ENCODE results near the gene CDH4. TPM values are rescaled to one million over a fixed set of nuclear protein-coding genes. Genes with fewer than 3 reads are reported as not detected.

CDH4 gene
- total RNA-seq, 1 donor from 2014 or later = not detected

- TF ChIP-seq, protein P1, sequence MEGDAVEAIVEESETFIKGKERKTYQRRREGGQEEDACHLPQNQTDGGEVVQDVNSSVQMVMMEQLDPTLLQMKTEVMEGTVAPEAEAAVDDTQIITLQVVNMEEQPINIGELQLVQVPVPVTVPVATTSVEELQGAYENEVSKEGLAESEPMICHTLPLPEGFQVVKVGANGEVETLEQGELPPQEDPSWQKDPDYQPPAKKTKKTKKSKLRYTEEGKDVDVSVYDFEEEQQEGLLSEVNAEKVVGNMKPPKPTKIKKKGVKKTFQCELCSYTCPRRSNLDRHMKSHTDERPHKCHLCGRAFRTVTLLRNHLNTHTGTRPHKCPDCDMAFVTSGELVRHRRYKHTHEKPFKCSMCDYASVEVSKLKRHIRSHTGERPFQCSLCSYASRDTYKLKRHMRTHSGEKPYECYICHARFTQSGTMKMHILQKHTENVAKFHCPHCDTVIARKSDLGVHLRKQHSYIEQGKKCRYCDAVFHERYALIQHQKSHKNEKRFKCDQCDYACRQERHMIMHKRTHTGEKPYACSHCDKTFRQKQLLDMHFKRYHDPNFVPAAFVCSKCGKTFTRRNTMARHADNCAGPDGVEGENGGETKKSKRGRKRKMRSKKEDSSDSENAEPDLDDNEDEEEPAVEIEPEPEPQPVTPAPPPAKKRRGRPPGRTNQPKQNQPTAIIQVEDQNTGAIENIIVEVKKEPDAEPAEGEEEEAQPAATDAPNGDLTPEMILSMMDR (IDR thresholded peaks at IDR 0.05) = no peak
- intact Hi-C loops (cut with DNase I) = no loop called here
- DNase-seq (ENCODE audit: low spot score in 2 of 2) = no peak
- H3K27me3 ChIP-seq = no peaks in the 10 kb centered on the region
- H3K27ac ChIP-seq = no peak overlapping the region
- H3K9me3 ChIP-seq = no peaks in the 10 kb centered on the region
- H3K4me3 ChIP-seq = no peak overlapping the region
- H3K36me3 ChIP-seq = no peaks in the 10 kb centered on the region
- no peaks in the 10 kb centered on the region for H3K4me1 ChIP-seq
Measured at GRCh38 chr20:61730631-61731362, 478.7 kb downstream of the CDH4 start.

GRCh38 chr20:61731363-61732181 is 479.5 kb downstream of the CDH4 start:
- DNase-seq (ENCODE audit: low spot score in 2 of 2) = no peak
- no peaks in the 10 kb centered on the region for H3K9me3 ChIP-seq
- TF ChIP-seq, protein P1 (IDR thresholded peaks at IDR 0.05) = no peak
- H3K27me3 ChIP-seq = no peaks in the 10 kb centered on the region
- intact Hi-C loops (cut with DNase I) = no loop called here
- no peaks in the 10 kb centered on the region for H3K4me1 ChIP-seq
- H3K27ac ChIP-seq = no peak overlapping the region
- no peaks in the 10 kb centered on the region for H3K36me3 ChIP-seq
- no peak overlapping the region for H3K4me3 ChIP-seq

- Histone ChIP-seq H3K27me3 (no peaks in the 10 kb centered on the region), H3K4me3 (no peak overlapping the region), H3K36me3 (no peaks in the 10 kb centered on the region), H3K27ac (no peak overlapping the region), H3K4me1 (no peaks in the 10 kb centered on the region), H3K9me3 (no peaks in the 10 kb centered on the region)
- no peak for DNase-seq (ENCODE audit: low spot score in 2 of 2)
- TF ChIP-seq, protein P1 (IDR thresholded peaks at IDR 0.05) = no peak
- intact Hi-C loops (cut with DNase I) = no loop called here
Measured at GRCh38 chr20:61732511-61733210, 480.6 kb downstream of the CDH4 start.

DNA sequence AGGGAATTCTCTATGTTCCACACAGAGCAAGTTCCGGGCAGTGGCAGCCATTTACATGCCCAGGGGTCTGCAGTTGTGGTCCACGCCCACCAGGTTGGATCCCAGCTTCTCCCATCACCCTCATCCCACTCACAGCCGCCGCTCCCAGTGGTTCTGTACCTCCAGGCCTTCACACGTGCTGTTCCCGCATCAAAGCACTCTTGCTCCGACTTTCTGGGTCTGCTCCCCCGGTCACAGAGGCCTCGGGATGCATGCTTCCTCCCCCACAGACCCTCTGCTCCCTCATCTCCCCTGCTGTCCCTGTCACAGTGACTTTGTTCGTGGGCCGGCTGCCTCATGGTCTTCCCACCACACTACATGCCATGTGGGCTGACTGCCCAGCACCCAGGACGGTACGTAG is 481.2 kb downstream of the CDH4 start:
- H3K9me3 ChIP-seq = no peaks in the 10 kb centered on the region
- H3K27ac ChIP-seq = no peak overlapping the region
- H3K4me3 ChIP-seq = no peak overlapping the region
- TF ChIP-seq, protein P1 (IDR thresholded peaks at IDR 0.05) = no peak
- no peaks in the 10 kb centered on the region for H3K36me3 ChIP-seq
- H3K4me1 ChIP-seq = no peaks in the 10 kb centered on the region
- DNase-seq (ENCODE audit: low spot score in 2 of 2) = no peak
- intact Hi-C loops (cut with DNase I) = no loop called here
- H3K27me3 ChIP-seq = no peaks in the 10 kb centered on the region

GRCh38 chr20:61733891-61734732 is 482.1 kb downstream of the CDH4 start:
- TF ChIP-seq, protein P1 (IDR thresholded peaks at IDR 0.05) = no peak
- no peaks in the 10 kb centered on the region for H3K9me3 ChIP-seq
- H3K4me3 ChIP-seq = no peak overlapping the region
- no peaks in the 10 kb centered on the region for H3K27me3 ChIP-seq
- no peaks in the 10 kb centered on the region for H3K36me3 ChIP-seq
- H3K27ac ChIP-seq = no peak overlapping the region
- intact Hi-C loops (cut with DNase I) = no loop called here
- DNase-seq (ENCODE audit: low spot score in 2 of 2) = no peak
- no peaks in the 10 kb centered on the region for H3K4me1 ChIP-seq
